ENCODE data around the gene NEDD8.

NEDD8 gene

DNA sequence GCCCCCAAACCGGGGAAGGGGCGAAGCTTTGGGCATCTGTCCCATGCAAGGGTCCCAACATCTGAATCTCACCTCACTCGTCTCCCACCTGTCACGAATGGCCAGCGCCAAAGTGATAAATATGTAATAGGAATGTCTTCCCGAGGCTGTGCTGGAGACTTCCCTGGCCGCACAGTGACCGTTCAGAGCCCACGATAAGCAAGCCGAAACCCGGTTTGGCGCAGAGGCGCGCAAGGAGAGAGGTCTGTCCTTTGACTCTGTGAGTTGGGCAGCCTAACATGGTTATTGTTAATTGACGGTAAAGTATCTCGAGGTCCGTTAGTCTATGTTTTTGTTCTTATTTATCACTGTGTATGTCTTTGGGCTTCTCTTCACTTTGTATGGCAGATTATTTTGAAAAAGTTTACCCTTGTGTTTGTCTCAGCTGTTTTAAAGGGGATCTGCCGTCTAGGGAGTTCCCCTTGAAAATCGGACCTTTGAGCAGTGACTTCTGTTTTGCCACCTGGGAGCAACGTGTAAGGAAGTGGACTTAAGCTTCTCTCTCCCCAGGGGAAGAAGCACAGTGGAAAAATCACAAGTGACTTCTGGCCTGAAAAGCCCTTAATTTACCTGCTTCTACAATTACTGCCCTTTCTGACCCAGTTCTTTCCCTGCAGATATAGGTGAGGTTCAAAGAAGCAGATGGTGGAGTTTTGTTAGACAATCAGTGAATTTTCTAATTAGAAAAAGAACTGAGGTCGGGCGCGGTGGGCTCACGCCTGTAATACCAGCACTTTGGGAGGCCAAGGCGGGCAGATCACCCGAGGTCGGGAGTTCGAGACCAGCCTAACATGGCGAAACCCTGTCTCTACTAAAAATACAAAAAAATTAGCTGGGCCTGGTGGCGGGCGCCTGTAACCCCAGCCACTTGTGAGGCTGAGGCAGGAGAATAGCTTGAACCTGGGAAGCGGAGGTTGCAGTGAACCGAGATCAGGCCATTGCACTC lies 35.8 kb downstream of the NEDD8 start:
- ATAC-seq (ENCODE audit: low read depth) (peak; percentile 12), DNase-seq (ENCODE audit: low spot score in 2 of 2) (no peak)
- Mint-ChIP-seq H3K9me3 (no peaks in the 10 kb centered on the region), H3K4me1 (peaks cover 37% of the 10 kb centered on the region), H3K27ac (peak overlapping the region; percentile 99), H3K27me3 (no peaks in the 10 kb centered on the region), H3K4me3 (peak overlapping the region; percentile 95), H3K36me3 (peaks cover 20% of the 10 kb centered on the region)

DNA sequence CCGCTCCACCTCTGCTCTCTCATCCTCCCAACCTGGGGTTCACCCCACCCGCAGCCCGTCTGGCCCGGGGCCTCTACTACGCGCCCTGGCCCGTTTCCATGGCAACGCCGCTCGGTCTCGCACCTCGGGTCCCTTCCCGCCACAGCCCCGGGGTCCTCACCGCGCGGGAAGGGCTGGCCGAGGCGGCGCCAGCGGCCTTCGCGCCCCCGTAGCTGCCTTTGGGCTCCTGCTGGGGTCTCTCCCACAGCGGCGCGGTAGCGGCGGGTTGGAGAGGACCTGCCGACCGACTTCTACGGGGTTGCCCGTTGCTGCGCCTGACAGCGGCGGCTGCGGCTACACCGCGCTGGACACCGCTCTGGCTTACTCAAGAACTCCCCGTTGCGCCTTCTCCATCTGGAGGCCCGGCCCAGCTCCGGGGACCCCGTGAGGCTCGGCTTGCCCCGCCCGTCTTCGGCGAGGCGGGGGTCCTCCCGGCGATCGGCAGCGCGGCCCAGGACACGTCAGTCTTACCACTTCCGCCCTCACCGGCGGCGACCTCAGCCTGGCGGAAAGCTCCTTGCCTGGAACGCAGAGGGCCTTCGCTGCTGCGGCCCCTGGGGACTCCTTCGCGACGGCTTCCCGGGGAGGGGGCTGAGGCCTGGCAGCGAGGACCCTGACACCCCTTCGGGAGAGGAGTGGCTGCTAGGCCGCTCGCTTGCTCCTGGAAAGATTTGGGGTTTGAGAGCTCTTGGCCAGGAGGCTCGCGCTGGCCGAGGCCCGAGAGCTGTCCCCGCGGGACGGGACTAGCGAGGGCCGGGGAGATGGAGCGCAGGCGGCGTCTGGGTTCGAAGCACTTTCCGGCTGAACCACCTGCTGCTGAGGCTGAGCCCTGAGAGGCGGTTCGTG lies 36.7 kb downstream of the NEDD8 start, which contains the start of gene TM9SF1:
Gene TM9SF1 (minus strand): TSS at position 256 of the 885 bp plus-strand sequence. CDS start 422 bp downstream, outside the sequence.
- H3K9me3 Mint-ChIP-seq, result no peaks in the 10 kb centered on the region
- H3K4me1 Mint-ChIP-seq, result peaks cover 35% of the 10 kb centered on the region
- no peaks in the 10 kb centered on the region for H3K27me3 Mint-ChIP-seq
- H3K36me3 Mint-ChIP-seq, result peaks cover 18% of the 10 kb centered on the region
- ATAC-seq (ENCODE audit: low read depth) (peak; percentile 87), DNase-seq (ENCODE audit: low spot score in 2 of 2) (peak; percentile 88 to 94)
- peak within 1 kb of the TSS; percentile 99 for H3K27ac Mint-ChIP-seq
- peak within 1 kb of the TSS; percentile 95 for H3K4me3 Mint-ChIP-seq

DNA sequence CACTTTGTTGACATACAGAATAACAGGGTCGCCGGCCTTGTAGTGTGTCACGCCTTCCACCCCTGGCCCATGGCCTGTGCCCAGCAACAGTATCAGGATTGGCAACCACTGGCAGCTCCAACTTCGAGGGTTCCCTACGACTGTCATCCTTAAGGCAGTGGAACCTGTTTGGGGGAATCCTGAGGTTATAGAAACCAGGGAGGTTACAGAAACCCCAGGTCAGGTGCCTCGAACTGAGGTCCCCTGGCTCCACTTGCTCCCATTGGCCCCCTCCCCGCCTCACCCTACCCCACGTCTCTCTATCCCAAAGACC lies 37.3 kb downstream of the NEDD8 start:
- ATAC-seq (ENCODE audit: low read depth), result no peak
- peaks cover 17% of the 10 kb centered on the region for H3K36me3 Mint-ChIP-seq

DNA sequence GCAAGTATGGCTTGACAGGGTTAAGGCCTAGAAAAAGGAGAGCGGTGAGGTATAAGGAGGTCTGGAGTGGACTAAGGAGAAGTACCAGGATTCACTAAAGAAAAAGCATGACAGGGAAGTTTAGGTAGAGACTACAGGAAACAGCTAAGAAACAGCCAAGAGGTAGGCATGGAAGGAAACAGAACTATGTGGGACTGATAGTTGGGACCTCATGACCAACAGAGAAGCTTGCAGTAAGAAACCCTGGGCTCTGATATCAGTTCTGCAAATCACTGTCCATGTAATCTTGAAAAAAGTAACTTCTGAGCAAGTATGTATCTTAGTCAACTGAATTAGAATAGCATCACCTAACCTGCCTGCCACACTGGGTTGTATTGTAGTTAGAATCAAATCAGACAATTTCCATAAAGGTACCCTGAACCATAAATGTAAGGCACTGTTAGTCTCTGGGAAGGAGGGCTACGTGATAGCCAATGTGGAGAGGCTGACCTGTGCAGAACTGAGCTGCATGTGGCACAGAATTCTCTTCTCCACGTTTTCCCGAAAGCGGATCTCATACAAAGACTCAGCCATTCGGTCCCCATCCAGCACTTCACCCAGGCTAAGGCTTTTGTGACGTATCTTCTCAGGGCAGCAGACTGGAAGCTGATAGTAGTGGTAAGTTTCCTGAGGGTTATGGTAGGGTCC lies 37.8 kb downstream of the NEDD8 start:
- peaks cover 39% of the 10 kb centered on the region for H3K4me1 Mint-ChIP-seq
- H3K27ac Mint-ChIP-seq, result peak overlapping the region; percentile 99
- H3K27me3 Mint-ChIP-seq, result no peaks in the 10 kb centered on the region
- peak overlapping the region; percentile 95 for H3K4me3 Mint-ChIP-seq
- H3K9me3 Mint-ChIP-seq, result no peaks in the 10 kb centered on the region
- ATAC-seq (ENCODE audit: low read depth) (no peak), DNase-seq (ENCODE audit: low spot score in 2 of 2) (no peak)
- H3K36me3 Mint-ChIP-seq, result peaks cover 16% of the 10 kb centered on the region

More for the DNA sequence above, 37.3 kb downstream of the NEDD8 start:
- H3K9me3 Mint-ChIP-seq, result no peaks in the 10 kb centered on the region
- peak overlapping the region; percentile 95 for H3K4me3 Mint-ChIP-seq
- no peak for DNase-seq (ENCODE audit: low spot score in 2 of 2)
- peaks cover 38% of the 10 kb centered on the region for H3K4me1 Mint-ChIP-seq
- peak overlapping the region; percentile 99 for H3K27ac Mint-ChIP-seq
- no peaks in the 10 kb centered on the region for H3K27me3 Mint-ChIP-seq

DNA sequence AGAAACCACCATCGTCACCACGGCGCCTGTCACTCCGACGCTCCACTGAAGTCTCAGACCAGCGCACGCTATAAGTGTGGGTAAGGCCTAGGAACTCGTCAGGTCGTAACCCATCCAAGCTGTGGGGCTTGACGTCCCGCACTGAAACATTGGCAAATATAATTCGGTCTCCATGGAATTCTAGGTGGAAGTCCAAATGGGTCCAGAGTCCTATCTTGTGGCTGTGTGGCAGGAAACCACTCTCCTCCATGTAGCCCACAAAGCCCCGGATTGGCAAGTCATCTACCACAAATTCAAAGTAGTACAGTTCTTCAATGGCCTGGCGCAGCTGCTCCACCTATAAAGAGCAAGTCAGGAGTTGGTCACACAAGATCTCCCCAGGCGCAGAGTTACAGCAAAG lies 39.2 kb downstream of the NEDD8 start:
- Mint-ChIP-seq H3K4me3 (no peak overlapping the region), H3K27me3 (no peaks in the 10 kb centered on the region), H3K36me3 (peaks cover 11% of the 10 kb centered on the region), H3K27ac (peak overlapping the region; percentile 38), H3K4me1 (peaks cover 33% of the 10 kb centered on the region), H3K9me3 (no peaks in the 10 kb centered on the region)
- ATAC-seq (ENCODE audit: low read depth) (no peak), DNase-seq (ENCODE audit: low spot score in 2 of 2) (no peak)

DNA sequence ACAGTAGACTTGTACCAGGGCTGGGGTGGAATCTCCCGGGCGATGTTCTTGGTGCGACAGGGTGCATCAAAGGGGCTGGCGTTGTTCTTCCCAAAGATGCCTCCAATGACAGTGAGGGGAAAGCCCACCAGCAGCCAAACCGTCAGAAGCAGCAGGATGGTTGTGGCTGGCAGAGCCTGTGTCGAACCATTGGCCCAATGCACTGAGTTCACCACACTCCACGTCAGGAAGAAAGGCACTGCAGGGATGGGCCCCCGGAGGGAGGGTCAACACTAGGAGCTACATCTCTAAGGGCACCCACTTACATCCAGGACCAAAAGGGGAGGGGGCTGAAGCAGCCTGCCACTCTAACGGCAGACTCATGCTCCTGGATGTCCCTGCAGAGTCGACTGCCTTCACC lies 41.8 kb downstream of the NEDD8 start:
- Mint-ChIP-seq H3K9me3 (no peaks in the 10 kb centered on the region), H3K27ac (no peak overlapping the region), H3K4me1 (peaks cover 33% of the 10 kb centered on the region), H3K4me3 (no peak overlapping the region), H3K27me3 (no peaks in the 10 kb centered on the region), H3K36me3 (peaks cover 13% of the 10 kb centered on the region)
- ATAC-seq (ENCODE audit: low read depth) (no peak), DNase-seq (ENCODE audit: low spot score in 2 of 2) (no peak)

DNA sequence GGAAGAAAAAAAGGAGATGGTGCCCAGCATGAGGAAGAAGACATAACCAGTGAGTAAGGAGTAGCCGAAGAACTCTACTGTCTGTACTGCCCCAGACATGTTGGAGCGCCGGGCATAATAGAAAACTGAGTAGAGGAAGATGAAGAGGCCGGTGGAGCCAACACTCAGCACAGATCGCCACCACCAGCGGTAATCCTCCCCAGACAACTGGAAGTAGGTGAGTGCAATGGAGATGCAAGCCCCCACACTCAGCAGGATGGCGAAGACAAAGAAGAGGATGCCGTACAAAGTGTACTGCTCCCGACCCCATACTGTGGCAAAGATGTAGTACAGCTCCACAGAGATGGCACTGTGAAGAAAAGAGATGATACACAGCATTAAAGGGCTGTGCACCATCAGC lies 42.7 kb downstream of the NEDD8 start:
- no peak overlapping the region for H3K4me3 Mint-ChIP-seq
- H3K9me3 Mint-ChIP-seq, result no peaks in the 10 kb centered on the region
- H3K27ac Mint-ChIP-seq, result peak overlapping the region; percentile 93
- no peaks in the 10 kb centered on the region for H3K27me3 Mint-ChIP-seq
- DNase-seq (ENCODE audit: low spot score in 2 of 2) (no peak), ATAC-seq (ENCODE audit: low read depth) (no peak)
- peaks cover 26% of the 10 kb centered on the region for H3K4me1 Mint-ChIP-seq
- H3K36me3 Mint-ChIP-seq, result peaks cover 15% of the 10 kb centered on the region

DNA sequence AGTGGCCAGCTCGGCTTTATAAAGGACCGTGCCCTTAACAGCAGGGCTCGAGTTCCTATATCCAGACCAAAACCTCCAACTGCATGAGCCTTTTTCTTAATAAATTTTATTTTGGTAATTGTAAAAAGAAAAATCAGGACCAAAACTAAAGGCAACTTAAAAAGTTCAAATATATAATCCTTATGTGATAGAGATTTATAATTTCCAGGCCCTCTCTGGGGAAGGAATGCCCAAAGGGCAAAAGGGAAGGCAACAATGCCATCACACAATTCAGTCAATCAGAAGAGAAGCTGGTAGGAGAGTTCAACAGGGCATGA lies 43.1 kb downstream of the NEDD8 start:
- Mint-ChIP-seq H3K27ac (peak overlapping the region; percentile 93), H3K4me1 (peaks cover 21% of the 10 kb centered on the region), H3K27me3 (no peaks in the 10 kb centered on the region), H3K36me3 (peaks cover 15% of the 10 kb centered on the region), H3K4me3 (peak overlapping the region; percentile 89), H3K9me3 (no peaks in the 10 kb centered on the region)
- DNase-seq (ENCODE audit: low spot score in 2 of 2), result no peak
- no peak for ATAC-seq (ENCODE audit: low read depth)

DNA sequence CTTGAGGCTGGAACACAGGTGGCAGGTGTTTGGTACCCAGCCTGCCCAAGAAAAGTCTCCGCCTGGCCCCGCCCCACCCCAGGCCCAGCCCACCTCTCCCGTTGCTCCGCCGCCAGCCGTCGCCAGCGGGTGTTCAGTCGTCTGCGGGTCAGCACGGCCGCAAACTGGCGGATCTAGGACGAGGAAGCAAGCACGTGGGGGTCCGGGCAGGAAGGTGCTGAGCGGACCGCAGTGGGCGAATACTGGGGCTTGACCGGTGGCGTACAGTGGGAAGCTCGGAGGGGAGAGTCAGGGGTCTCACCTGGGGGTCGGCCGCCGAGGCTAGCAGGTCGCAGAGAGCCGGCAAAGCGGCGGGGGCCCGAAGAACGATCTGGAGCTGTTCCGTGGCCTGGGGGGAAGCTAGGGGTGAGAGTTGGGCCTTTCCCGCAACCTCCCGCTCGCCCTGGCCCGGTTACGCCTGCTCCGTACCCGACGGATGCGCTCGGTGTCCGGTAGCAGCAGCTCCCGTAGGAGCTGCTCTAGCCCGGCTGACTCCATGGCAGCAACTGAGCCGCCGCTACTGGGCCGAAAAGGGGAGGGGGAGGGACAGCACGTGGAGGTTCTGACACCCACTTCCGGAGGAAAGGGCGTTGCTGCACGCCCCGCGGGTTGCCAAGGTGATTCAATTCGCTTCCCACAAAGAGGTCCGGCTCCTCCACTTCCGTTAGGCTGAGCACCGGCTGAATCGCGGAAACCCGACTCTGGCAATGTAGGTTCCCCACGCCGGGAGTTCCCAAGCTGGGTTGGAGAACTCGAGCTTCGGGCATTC lies 43.7 kb downstream of the NEDD8 start, which contains the start of gene IPO4:
Gene IPO4 (minus strand): TSS at position 566 of the 808 bp plus-strand sequence. CDS start 29 bp downstream, at position 537.
- peaks cover 15% of the 10 kb centered on the region for H3K36me3 Mint-ChIP-seq
- peaks cover 20% of the 10 kb centered on the region for H3K4me1 Mint-ChIP-seq
- ATAC-seq (ENCODE audit: low read depth) (peak; percentile 97), DNase-seq (ENCODE audit: low spot score in 2 of 2) (peak; percentile 82 to 89)
- no peaks in the 10 kb centered on the region for H3K27me3 Mint-ChIP-seq
- peak within 1 kb of the TSS; percentile 89 for H3K4me3 Mint-ChIP-seq
- no peaks in the 10 kb centered on the region for H3K9me3 Mint-ChIP-seq
- H3K27ac Mint-ChIP-seq, result peak within 1 kb of the TSS; percentile 93

DNA sequence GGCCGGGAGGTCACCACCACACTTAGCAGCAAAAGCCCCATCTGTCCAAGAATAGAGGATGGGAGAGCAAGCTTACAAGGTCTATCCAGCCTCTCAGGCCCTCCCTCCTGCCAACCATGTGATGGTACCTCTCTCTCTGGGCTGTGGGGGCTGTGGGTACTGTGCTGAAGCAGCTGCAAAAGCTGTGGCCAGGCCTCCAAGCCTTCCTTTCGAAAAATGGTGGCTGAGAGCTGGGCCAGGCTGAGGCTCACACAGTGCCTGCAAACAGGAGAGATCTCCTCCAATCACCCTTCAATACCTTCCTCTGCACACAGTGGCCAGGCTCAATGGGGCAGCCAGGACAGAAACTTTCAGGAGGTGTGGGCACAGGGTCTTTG lies 44.6 kb downstream of the NEDD8 start:
- Mint-ChIP-seq H3K36me3 (peaks cover 12% of the 10 kb centered on the region), H3K4me3 (peak overlapping the region; percentile 89), H3K9me3 (no peaks in the 10 kb centered on the region), H3K4me1 (peaks cover 19% of the 10 kb centered on the region), H3K27ac (peak overlapping the region; percentile 93), H3K27me3 (no peaks in the 10 kb centered on the region)
- no peak for ATAC-seq (ENCODE audit: low read depth)
- no peak for DNase-seq (ENCODE audit: low spot score in 2 of 2)

DNA sequence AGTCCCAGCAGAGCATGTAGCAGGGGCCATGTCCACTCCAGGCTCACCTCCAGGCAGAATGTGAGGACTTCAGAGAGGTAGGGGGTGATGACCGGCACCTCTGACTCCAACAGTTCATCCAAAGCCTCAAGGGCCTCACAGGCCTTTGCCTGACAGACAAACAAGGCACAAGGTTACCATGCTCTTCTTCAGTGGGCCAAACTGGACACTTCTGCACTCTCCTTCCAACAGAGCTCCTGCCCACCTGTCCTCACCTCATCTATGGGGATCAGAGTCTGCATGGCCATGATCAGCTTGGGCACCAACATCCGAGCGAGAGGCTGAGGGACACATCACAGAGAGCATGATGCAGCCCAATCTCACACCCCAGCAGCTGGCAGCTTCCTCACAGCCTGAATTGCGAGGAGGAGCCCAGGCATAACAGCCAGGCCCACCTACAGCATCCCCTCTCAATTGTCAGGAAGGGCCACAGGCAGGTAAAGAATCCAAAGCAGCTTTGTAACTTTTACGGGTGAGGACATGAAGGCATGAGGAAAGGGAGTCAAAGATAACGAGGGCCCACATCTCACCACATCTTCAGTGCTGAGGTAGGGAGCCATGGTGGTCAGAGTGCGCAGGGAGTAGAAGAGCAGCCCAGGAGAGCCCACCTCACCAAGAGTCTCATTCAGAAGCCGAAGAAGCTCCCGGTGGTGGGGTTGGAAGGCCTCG lies 45.2 kb downstream of the NEDD8 start:
- H3K36me3 Mint-ChIP-seq, result peaks cover 10% of the 10 kb centered on the region
- no peak for DNase-seq (ENCODE audit: low spot score in 2 of 2)
- no peaks in the 10 kb centered on the region for H3K9me3 Mint-ChIP-seq
- ATAC-seq (ENCODE audit: low read depth), result no peak
- H3K27me3 Mint-ChIP-seq, result no peaks in the 10 kb centered on the region
- H3K4me1 Mint-ChIP-seq, result peaks cover 18% of the 10 kb centered on the region
- peak overlapping the region; percentile 40 for H3K27ac Mint-ChIP-seq
- peak overlapping the region; percentile 75 for H3K4me3 Mint-ChIP-seq

DNA sequence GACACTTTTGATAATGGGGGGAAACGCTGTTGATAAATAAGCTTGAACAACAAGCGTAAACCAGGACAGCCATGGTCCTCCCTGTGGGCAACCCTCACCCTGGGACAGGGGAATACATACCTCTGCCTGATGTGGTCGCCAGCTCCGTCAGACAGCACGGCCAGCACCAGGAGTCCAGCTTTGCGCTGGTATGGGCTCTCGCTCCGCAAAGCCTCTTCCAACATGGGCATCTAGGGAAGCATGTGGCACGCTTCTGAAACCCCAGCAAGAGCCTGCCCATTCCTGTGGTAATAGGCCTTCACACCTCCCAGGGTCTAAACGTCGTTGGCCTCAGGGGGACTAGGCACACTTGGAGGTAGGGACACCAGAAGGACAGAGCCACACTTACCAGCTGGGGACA lies 46.4 kb downstream of the NEDD8 start:
- H3K4me3 Mint-ChIP-seq, result no peak overlapping the region
- H3K4me1 Mint-ChIP-seq, result peaks cover 21% of the 10 kb centered on the region
- H3K9me3 Mint-ChIP-seq, result no peaks in the 10 kb centered on the region
- peaks cover 16% of the 10 kb centered on the region for H3K36me3 Mint-ChIP-seq
- ATAC-seq (ENCODE audit: low read depth) (no peak), DNase-seq (ENCODE audit: low spot score in 2 of 2) (no peak)
- H3K27me3 Mint-ChIP-seq, result no peaks in the 10 kb centered on the region
- H3K27ac Mint-ChIP-seq, result peak overlapping the region; percentile 62

All from memory B cell (primary cell).